SIG-M5 treated with dmso at 0.1 percent for 504 hours (cell line): Measurements from ENCODE around the gene IL1RL1.

Source experiments
- DNase-seq: peaks from one replicate; lab custom pipeline; 2025; ENCODE audit not compliant: unreplicated experiment; lab: John Stamatoyannopoulos, UW

Gene IL1RL1

DNA sequence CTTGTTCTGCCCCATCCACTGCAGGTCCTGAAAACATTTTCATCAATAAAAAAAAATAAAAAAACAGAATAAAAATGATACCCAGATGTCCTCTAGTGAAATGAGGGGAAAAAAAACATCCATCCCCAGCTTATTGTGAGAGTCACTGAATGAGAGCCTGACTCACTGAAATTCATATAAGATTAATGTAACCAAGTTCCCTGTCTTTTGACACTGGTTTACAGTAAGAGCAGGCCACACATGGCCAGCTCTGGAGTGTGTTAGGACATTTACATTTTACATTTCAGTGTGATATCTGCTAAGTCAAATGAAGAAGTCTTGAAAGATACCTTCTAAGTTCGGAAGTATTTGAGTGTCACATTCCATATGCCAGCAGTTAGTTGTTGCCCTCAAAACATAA, 23.1 kb downstream of the IL1RL1 start:
- no peak for DNase-seq

DNA sequence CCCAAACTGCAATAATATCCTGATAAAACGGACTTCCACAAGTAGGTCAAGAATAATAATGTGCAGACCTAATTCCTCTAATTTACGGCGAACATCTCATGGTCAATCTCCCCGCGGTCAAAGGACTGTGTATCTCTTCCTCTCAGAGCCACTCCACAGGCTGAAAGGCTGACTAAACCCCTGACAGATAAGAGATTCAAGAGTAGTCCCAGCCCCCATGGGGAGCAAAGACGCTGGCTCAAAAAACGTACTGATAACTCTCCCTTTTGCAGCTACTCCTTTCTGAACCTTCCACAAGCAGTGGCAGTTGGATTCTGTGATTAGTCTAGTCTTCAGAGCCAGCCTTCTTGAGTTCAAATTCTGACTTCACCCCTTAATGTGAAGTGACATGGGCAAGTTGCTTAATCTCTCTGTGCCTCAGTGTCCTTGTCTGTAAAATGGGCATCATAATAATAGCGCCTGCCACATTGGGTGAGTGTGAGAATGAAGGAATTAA, 24.6 kb downstream of the IL1RL1 start:
- no peak for DNase-seq

DNA sequence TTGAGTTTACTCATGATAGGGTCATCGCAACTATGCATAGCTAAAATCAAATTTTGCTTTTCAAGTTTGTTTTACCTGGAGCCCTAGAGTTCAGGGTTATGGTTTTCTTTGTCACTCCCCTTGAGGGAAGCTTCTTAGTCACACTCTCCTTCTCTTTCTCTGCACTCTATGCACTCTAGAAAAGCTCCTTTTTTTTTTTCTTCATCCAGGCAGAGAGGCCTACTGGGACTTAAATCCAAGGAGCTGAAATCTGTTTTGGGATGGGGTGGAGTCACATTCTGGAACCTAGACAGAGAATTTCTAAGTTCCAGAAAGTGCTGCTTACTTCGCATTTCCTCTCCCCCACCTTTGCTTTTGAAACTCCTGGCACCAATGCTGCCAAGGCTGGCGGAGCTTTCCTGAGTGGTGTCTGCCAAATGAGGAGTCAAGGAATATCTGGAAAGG, 25.2 kb downstream of the IL1RL1 start:
- DNase-seq = no peak

DNA sequence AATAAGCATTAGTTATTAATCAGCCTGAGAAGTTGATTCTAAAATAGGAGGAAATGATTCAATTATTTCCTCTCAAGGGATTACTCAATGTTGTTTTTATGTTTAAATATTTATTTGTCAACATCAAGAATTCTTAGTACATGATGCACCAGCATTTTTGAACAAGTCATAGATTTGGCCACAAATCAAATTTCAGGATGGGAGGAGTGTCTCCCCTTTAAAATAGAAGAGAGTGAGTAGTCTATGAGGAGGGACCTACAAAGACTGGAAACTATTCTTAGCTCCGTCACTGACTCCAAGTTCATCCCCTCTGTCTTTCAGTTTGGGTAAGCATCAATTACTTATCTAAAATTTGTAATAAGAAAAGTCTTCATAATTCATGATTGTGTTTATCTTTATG, 25.6 kb downstream of the IL1RL1 start:
- DNase-seq = no peak

DNA sequence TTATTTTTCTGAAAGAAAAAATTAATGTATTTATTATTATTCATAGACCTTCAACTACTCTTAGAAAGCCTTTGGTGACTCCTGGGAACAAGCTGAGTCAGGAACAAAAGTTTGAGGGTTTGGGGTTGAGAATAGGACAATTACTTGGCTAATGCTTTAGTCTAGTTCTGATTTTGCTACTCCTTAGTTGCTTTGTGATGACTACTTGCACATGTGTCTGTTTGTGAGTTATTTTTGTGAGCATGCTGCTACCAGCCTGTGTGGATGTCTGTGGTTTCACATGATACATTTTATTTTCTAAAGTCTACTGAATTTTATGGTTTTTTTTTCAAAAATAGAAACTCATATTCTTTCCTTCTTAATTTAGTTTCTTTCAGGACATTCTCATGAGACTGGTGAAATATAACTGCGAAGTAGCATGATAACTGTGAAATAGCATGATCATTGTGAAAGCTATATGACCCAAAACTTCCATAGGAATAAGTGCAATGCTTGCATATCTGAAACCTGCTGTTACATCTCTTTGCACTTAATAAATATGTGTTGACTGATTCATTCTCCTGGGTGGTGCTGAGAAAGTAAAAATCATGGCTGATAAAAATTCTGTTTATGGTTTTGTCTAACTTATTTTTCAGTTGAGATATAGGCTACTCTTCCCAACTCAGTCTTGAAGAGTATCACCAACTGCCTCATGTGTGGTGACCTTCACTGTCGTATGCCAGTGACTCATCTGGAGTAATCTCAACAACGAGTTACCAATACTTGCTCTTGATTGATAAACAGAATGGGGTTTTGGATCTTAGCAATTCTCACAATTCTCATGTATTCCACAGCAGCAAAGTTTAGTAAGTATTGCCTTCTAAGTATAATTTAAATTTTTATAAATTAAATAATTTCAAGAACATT, 26.4 kb downstream of the IL1RL1 start:
- DNase-seq = no peak

DNA sequence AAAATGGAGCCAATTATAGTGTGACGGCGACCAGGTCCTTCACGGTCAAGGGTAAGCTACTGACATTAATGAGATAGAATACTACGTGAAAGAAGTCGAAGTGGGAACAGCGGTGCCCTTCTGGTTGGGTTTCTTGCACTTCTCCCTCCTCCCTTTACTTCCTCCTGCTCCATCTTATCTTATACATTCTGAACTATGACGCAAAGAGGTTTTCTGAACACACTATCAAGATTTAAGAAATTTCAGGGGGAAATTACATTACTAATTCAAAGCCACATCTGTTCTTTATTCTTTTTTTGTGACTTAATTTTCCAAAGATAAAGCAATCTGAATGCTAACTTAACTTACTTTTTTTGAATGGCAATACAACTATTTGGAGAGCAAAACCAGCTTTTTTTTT, 29.4 kb downstream of the IL1RL1 start:
- no peak for DNase-seq

DNA sequence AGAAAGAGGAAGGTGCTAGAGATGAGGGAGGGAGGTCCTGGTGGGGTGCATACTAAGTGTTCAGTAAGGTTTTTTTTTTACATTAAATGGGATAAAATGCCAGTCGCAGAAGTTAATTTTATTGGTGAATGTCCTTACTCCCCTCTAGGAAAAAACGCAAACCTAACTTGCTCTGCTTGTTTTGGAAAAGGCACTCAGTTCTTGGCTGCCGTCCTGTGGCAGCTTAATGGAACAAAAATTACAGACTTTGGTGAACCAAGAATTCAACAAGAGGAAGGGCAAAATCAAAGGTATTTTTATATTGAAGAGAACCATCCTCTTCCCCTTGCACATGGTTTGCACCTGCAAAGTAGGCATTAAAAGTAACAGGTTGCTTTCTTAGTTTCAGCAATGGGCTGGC, 31.5 kb downstream of the IL1RL1 start:
- DNase-seq = no peak

DNA sequence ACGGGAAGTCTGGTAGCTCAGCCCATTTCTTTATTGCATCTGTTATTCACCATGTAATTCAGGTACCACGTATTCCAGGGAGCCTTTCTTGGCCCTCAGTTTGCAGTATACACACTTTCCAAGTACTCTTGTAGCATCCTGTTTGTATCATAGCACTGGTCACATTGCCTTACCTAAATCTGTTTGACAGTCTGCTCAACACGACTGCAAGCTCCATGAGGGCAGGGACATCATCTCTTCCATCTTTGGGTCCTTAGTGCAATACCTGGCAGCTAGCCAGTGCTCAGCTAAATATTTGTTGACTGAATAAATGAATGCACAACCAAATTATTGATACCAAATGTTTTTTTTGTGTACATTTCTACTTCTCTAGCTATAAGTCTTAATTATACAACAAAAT, 33.0 kb downstream of the IL1RL1 start:
- DNase-seq = no peak

DNA sequence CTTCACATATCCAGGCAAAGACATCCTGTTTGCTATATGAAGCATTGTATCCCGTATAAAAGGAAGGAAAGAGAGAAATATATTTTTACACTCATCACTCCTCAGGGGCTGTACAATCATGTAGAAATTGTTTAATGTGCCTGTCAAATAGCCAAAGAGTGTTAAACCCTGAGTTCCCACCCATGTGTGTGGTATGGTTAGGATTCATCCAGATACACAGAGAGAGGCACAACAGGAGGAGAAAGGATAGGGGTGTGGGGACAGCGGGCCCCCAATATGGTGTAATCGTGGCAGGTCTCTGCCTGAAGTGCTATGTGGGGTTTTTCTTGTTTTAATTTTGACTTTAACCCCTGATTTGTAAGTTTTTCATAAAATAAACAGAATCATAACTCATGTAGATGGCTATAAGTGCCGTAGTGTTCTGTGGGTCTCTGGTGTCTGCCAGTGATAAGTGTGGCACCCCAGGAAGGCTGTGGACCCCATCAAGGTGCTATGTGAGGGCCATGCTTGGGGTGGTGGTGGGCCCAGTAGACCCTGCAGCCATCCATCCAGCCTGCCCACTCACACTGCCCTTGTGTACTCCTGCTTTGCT, 34.1 kb downstream of the IL1RL1 start:
- no peak for DNase-seq

DNA sequence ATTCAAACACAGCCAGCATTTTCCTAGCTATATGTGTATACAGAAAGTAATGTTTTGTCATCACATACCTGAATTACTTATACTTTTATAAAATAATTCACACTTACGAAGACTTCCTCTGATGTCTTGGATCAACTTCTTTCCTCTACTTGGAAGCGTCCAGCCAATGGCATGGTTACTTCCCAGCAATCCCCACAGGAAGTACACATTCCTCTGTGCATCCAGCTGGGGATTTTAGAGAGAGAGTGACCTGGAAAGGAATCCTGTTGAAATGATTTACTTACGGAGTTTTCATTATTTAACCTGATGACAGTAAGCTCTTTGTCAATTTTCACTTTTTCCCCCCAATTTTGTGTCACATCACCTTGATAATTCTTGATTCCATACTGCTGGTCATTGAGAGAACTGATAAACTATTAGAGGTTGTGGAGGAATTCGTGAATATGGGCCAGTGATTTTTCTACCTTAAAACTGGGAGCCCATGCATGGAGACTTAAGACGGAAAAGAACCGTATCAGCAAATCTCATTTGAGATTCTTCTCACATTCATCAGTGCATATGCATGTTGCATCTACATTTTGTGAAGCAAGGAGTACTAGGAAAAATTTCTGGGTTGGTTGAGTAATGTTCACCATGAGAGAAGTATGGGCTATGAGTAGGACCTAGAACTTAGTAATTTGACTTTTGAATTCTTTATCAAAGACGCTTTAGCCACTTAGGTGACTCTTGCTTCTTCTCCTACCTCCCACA, 35.2 kb downstream of the IL1RL1 start:
- no peak for DNase-seq

DNA sequence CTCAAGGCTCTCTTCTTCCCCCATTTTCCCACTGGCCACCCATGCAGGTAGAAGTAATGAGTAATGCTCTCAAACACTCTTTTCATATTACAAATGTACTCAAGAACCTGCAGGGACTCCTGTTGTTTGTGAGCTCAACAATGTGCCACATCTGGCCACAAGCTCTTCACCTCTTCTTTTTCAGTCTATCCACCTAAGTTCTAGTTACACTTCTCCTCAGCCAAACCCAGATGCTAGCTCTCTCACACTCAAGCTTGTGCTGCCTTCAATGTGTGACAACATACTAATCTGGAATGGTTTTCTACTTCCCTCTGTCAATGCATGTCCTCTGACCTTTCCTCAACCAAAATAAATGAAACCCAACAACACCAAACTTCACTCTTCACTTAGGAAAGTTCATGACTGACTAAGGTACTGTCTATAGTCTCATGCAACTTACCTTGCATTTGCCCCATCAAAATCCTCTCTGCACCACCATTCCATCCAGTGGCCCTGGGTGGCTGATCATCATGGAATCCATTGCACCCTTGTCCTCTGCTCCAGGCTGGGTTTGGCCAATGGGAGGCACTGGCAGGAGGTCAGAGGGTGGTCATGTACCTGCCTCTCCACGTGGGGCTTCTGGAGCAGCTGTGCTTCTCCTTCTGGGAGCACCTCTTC, 38.9 kb downstream of the IL1RL1 start:
- no peak for DNase-seq

DNA sequence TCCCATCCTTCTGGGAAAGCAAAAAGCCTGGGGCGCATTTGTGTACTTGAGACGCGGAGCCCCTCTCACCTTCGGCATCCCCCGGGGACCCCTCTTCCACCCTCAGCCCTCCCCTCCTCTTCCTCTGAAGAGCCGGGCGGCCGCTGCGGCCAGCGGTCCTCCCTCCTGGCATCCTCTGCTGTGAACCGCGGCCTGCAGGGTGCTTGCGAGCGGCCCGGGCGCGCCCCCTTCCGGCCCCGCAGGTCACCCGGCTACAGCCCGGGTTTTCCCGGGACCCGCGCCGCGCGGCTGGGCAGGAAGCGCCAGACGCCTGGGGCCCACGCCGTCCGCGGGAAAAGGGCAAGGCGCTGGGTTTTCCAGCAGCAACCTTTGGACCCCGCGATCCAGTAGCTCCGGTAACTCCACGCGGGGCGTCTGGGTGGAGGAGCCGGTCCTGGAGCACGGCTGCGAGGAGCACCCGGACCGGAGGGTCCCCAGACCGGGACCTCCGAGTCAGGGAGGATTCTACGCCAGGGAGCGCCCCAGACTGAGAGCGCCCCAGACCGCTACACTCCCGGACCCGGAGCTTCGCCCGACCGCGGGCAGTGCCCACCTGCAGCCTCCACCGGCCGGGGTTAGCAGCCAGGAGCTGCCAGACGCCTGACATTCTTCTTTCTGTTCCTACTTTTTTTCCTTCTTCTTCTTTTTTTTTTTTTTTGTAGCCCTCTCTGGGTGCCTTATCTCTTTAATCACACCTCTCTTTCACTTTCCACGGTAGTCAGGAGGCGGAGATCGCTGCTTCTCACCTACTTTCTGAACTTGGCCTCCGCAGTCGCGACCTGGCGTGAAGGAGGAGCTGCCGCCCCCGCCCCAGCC, 44.4 kb downstream of the IL1RL1 start, which contains the start of gene IL18R1:
IL18R1 (plus strand) TSS at position 271 of the 855 bp plus-strand sequence. CDS start 6,865 bp downstream, outside the sequence.
- DNase-seq = peak; percentile 55

DNA sequence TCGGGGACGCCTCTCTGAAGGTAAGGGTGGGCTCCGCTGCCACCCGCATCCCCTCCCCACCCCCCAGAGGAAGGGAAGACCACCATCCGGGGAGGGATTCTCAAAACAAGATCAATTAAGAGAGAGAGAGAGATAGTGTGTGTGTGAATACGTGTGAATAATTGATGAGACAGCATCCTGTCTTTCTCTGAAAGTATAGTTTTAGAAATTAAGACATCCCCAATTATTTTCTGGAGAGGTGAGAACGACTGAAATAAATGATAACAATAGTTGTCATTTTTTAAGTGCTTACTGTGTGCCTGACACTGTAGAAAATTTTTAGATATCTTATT, 45.0 kb downstream of the IL1RL1 start:
- DNase-seq = no peak

DNA sequence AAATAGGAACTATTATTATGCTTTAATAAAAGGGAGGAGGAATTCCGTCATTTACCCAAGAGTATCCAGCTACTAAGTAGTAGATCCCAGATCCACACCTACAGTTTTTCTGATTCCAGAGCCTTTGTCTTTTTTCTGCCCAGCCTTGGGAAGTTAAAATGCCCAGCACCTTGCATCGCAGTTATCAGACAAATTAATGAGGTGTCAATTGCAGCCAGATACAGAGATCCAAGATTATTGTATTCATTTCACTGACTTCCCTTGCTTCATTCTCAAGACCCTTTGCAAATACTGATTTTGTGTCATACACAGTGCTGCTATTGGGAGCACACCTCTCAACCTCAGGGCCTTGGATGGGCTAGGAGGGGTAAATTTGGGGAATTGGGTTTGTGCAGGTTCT, 45.4 kb downstream of the IL1RL1 start:
- no peak for DNase-seq

DNA sequence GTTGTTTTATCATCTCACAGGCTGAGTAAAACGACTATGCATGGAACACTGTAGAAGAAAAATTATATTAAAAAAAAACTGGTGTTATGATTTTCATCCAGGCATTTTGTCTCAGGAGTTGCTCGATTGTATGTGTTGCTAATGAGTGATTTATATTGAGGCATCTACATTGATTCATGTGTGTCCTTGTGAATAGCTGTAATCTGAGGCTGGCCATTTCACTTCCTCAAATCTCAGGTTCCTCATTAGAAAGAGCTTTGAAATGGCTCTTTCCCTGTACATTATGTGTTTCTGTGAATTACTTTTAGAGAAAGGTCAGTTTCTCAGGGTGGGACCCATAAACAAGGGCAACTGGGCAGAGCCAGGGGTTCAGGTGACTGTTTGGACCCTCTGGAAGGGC, 46.6 kb downstream of the IL1RL1 start:
- DNase-seq = peak; percentile 37

DNA sequence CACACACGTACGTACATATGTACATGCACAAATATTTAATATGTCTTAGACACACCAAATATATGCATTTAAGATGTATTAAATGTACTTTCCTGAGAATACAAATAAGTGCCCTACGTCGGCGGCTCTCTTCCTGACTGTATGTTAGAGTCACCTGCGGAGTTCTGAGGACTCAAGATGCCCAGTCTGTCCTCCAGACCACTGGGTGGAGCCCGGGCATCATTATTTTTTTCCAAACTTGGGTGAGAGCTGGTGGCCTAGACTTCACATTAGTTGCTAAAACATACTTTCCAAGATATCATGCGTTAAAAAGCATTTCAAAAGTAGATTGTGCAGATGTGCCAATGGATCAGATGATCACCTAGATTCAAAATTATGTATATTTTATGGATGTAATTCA, 47.1 kb downstream of the IL1RL1 start:
- no peak for DNase-seq

DNA sequence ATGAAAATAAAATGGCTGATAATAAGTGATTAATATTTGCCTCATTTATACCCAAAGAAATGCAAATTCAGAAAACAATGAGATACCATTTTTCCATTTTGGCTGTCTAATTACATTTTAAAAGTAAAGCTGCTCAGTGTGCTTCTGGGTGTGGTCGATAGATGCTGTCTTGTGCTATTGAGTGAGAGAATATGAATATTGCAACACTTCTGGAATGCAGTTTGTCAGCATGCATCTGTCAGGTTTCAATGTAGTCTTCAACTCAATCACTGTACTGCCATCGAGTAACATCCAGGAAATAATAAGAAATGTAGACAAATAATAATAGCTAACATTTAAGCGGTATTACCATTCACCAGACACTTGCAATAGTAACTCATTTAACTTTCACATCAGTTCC, 48.2 kb downstream of the IL1RL1 start:
- DNase-seq = no peak

DNA sequence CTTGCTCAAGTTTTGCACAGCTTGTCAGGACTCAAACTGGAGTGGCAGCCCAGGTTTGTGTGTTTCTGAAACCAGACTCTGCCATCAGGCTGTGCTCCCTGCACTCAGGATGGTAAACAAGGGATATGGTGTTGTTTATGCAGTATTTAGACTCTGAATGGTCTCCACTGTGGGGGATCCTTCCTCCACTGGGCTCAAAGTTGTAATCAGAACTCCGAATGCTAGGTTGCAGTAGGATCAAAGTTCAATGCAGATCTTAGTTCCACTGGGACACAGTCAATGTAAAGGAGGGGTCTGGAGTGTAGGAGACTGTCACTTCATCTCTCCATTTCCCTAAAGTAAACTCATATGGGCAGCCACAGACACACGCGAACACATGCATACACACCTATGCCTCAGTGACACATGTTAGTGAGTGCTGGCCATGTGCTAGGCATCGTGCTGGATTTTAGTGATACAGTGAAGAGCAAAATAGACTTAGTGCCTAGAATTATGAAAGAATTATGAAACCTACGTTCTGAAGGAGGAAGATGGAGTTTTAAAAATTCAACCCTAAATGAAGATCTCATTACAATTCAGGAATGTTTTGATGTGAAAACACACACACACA, 50.4 kb downstream of the IL1RL1 start:
- no peak for DNase-seq

DNA sequence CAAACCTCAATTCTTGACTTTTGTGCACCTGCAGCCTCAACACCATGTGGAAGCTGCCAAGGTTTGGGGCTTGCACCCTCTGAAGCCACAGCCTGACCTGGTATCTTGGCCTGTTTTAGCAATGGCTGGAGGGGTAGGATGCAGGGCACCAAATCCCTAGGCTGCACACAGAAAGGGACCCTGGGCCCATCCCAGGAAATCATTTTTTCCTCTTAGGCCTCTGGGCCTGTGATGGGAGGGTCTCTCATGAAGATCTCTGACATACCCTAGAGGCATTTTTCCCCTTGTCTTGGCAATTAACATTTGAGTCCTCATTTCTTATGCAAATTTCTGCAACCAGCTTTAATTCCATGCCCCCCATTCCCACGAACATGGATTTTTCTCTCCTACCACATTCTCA, 54.4 kb downstream of the IL1RL1 start:
- no peak for DNase-seq
